Measurements from ENCODE around the gene CCDC122.

CCDC122 gene

DNA sequence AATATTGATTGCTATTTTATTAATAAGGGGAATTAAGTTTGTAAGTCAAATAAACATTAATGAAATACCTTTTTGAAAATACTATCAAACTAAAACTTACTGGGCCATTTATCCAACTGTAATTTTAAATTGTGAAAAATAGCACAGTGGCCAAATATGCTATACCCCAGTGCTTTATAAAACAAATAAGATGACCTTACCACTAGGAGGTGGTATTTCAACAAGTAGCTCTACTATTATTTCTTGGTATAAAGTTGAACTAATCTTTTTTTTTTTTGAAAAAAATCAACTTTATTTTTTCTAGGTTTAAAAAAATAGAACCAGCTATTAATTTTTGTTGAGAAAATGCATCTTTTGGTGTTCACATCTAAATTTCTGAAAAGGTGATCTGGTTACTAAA lies 14.9 kb upstream of the CCDC122 start:
- TF ChIP-seq, protein P1, sequence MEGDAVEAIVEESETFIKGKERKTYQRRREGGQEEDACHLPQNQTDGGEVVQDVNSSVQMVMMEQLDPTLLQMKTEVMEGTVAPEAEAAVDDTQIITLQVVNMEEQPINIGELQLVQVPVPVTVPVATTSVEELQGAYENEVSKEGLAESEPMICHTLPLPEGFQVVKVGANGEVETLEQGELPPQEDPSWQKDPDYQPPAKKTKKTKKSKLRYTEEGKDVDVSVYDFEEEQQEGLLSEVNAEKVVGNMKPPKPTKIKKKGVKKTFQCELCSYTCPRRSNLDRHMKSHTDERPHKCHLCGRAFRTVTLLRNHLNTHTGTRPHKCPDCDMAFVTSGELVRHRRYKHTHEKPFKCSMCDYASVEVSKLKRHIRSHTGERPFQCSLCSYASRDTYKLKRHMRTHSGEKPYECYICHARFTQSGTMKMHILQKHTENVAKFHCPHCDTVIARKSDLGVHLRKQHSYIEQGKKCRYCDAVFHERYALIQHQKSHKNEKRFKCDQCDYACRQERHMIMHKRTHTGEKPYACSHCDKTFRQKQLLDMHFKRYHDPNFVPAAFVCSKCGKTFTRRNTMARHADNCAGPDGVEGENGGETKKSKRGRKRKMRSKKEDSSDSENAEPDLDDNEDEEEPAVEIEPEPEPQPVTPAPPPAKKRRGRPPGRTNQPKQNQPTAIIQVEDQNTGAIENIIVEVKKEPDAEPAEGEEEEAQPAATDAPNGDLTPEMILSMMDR (IDR thresholded peaks at IDR 0.05; ENCODE audit: borderline replicate concordance, control extremely low read depth, extremely low read depth, insufficient read depth, missing control alignments): no peak
- no peak for DNase-seq (ENCODE audit: low spot score)
- in situ Hi-C loops (cut with MboI; ENCODE audit: low sequenced_read_pairs, unreplicated experiment): no loop called here

- in situ Hi-C loops (cut with MboI; ENCODE audit: low sequenced_read_pairs, unreplicated experiment): no loop called here
- DNase-seq (ENCODE audit: low spot score): no peak
- TF ChIP-seq, protein P1 (IDR thresholded peaks at IDR 0.05; ENCODE audit: borderline replicate concordance, control extremely low read depth, extremely low read depth, insufficient read depth, missing control alignments): no peak
Measured at GRCh38 chr13:43884222-43884621, 4.7 kb upstream of the CCDC122 start.

- DNase-seq (ENCODE audit: low spot score): no peak
- TF ChIP-seq, protein P1 (IDR thresholded peaks at IDR 0.05; ENCODE audit: borderline replicate concordance, control extremely low read depth, extremely low read depth, insufficient read depth, missing control alignments): no peak
- in situ Hi-C loops (cut with MboI; ENCODE audit: low sequenced_read_pairs, unreplicated experiment): no loop called here
Measured at GRCh38 chr13:43883631-43884030, 4.1 kb upstream of the CCDC122 start.

GRCh38 chr13:43881580-43881979 lies 2.0 kb upstream of the CCDC122 start:
- in situ Hi-C loops (cut with MboI; ENCODE audit: low sequenced_read_pairs, unreplicated experiment): no loop called here
- TF ChIP-seq, protein P1 (IDR thresholded peaks at IDR 0.05; ENCODE audit: borderline replicate concordance, control extremely low read depth, extremely low read depth, insufficient read depth, missing control alignments): no peak
- DNase-seq (ENCODE audit: low spot score): no peak

DNA sequence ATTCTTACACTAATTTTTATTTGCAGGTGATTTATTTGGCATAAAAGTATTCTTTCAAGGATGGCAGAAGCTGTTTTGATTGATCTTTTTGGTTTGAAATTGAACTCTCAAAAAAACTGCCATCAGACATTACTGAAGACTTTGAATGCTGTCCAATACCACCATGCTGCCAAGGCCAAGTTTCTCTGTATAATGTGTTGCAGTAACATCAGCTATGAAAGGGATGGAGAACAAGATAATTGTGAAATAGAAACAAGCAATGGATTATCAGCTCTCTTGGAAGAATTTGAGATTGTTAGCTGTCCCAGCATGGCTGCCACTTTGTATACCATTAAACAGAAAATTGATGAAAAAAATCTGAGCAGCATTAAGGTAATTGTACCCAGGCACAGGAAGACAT lies 1.4 kb upstream of the CCDC122 start:
- in situ Hi-C loops (cut with MboI; ENCODE audit: low sequenced_read_pairs, unreplicated experiment): no loop called here
- TF ChIP-seq, protein P1 (IDR thresholded peaks at IDR 0.05; ENCODE audit: borderline replicate concordance, control extremely low read depth, extremely low read depth, insufficient read depth, missing control alignments): no peak
- no peak for DNase-seq (ENCODE audit: low spot score)

- TF ChIP-seq, protein P1 (IDR thresholded peaks at IDR 0.05; ENCODE audit: borderline replicate concordance, control extremely low read depth, extremely low read depth, insufficient read depth, missing control alignments): no peak
- no peak for DNase-seq (ENCODE audit: low spot score)
- in situ Hi-C loops (cut with MboI; ENCODE audit: low sequenced_read_pairs, unreplicated experiment): no loop called here
Measured at GRCh38 chr13:43880214-43880855, 795 bp upstream of the CCDC122 start.

Measured in GM13976 (cell line).